ENCODE measurements around the gene ADK.
"Not testable (repeated sequence)": the region's sequence is repeated elsewhere in the genome, so short reads cannot be mapped to it uniquely, and the experiment has no call there.

The ADK gene

DNA sequence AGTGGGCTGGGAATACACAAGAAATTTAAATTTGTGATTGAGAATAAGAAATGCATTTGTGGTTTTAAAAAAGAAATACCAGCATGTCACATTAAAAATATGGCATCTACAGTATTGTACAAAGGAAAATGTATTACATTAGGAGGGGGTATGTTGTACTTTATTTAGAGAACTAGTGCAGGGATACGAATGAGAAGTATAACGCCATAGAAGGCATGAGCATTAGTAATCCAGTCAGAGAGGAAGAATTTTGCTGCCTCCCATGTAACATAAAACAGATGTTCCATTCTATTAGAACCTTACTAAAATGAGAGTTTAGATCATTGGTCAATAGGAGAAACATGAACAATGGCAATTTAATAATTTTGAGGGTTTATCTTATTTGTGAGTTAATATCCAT, 182.2 kb downstream of the ADK start:
- Histone ChIP-seq H3K27me3 (ENCODE audit: control insufficient read depth in 2 of 2, insufficient read depth in 2 of 2, low read length in 2 of 2) (no peaks in the 10 kb centered on the region), H3K36me3 (ENCODE audit: control insufficient read depth in 2 of 2, insufficient read depth in 2 of 2, low read length in 2 of 2) (no peaks in the 10 kb centered on the region), H3K4me1 (ENCODE audit: control insufficient read depth in 2 of 2, insufficient read depth in 2 of 2, low read length in 2 of 2) (no peaks in the 10 kb centered on the region), H3K27ac (ENCODE audit: low read depth in 2 of 2, low read length in 2 of 2) (no peak overlapping the region), H3K9me3 (ENCODE audit: control insufficient read depth in 2 of 2, low read length in 2 of 2) (peaks cover 0 to 2% of the 10 kb centered on the region in 2 donors), H3K4me3 (ENCODE audit: low read length in 2 of 2) (no peak overlapping the region), H3K9ac (ENCODE audit: low read depth in 1 of 2, low read length in 2 of 2) (no peak overlapping the region)

- no peak overlapping the region for H3K4me3 ChIP-seq (ENCODE audit: low read length in 2 of 2)
- no peaks in the 10 kb centered on the region for H3K36me3 ChIP-seq (ENCODE audit: control insufficient read depth in 2 of 2, insufficient read depth in 2 of 2, low read length in 2 of 2)
- no peaks in the 10 kb centered on the region for H3K27me3 ChIP-seq (ENCODE audit: control insufficient read depth in 2 of 2, insufficient read depth in 2 of 2, low read length in 2 of 2)
- no peak overlapping the region for H3K9ac ChIP-seq (ENCODE audit: low read depth in 1 of 2, low read length in 2 of 2)
- H3K27ac ChIP-seq (ENCODE audit: low read depth in 2 of 2, low read length in 2 of 2): no peak overlapping the region
- H3K9me3 ChIP-seq (ENCODE audit: control insufficient read depth in 2 of 2, low read length in 2 of 2): peaks cover 0 to 2% of the 10 kb centered on the region in 2 donors
- H3K4me1 ChIP-seq (ENCODE audit: control insufficient read depth in 2 of 2, insufficient read depth in 2 of 2, low read length in 2 of 2): no peaks in the 10 kb centered on the region
These were observed 183.2 kb downstream of the ADK start for GRCh38 chr10:74334221-74334620.

DNA sequence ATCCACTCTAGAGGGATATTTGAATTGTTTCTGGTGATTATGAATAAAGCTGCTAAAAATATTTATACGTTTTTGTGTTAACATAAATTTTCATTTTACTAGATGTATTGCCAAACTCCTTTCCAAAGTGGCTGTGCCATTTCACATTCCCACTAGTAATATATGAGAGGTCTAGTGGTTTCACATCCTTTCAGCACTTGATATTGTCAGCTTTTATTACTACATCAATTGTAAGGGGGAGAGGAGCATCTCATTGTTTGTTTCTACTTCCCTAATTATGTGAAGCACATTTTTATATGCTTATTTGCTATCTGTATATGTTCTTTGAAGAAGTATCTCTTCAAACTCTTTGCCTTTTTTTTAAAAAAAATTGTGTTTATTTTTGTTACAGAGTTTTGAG, 184.5 kb downstream of the ADK start:
- Histone ChIP-seq H3K9ac (ENCODE audit: low read depth in 1 of 2, low read length in 2 of 2) (no peak overlapping the region), H3K9me3 (ENCODE audit: control insufficient read depth in 2 of 2, low read length in 2 of 2) (peaks cover 0 to 2% of the 10 kb centered on the region in 2 donors), H3K27me3 (ENCODE audit: control insufficient read depth in 2 of 2, insufficient read depth in 2 of 2, low read length in 2 of 2) (no peaks in the 10 kb centered on the region), H3K36me3 (ENCODE audit: control insufficient read depth in 2 of 2, insufficient read depth in 2 of 2, low read length in 2 of 2) (no peaks in the 10 kb centered on the region), H3K27ac (ENCODE audit: low read depth in 2 of 2, low read length in 2 of 2) (no peak overlapping the region), H3K4me3 (ENCODE audit: low read length in 2 of 2) (no peak overlapping the region), H3K4me1 (ENCODE audit: control insufficient read depth in 2 of 2, insufficient read depth in 2 of 2, low read length in 2 of 2) (no peaks in the 10 kb centered on the region)

DNA sequence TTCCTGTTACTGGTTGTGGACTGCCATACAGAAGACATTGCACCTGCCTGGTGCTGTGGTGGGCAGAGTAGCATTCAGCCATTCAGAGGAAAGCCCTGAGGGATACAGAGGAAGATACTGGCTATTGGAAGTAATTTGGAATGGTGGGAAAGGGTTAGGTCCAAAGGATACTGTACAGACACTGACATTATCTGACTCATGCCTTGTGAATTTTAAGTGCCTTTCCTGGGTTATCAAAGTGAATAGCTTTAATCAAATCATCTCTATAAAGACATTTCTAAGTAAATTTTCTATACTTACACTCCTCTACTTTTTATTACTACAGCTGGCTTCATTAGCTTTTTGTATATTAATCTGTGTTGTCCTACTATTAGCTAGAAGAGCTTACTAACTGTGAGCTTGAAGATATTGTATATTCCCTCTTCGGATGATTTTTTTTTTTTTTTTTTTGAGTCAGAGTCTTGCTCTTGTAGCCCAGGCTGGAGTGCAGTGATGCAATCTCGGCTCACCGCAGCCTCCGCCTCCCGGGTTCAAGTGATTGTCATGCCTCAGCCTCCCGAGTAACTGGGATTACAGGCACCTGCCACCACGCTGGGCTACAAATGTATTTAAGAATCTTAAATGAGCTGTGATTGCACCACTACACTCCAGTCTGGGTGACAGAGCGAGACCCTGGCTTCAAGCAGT, 186.5 kb downstream of the ADK start:
- no peaks in the 10 kb centered on the region for H3K4me1 ChIP-seq (ENCODE audit: control insufficient read depth in 2 of 2, insufficient read depth in 2 of 2, low read length in 2 of 2)
- no peaks in the 10 kb centered on the region for H3K36me3 ChIP-seq (ENCODE audit: control insufficient read depth in 2 of 2, insufficient read depth in 2 of 2, low read length in 2 of 2)
- no peak overlapping the region for H3K9ac ChIP-seq (ENCODE audit: low read depth in 1 of 2, low read length in 2 of 2)
- H3K27me3 ChIP-seq (ENCODE audit: control insufficient read depth in 2 of 2, insufficient read depth in 2 of 2, low read length in 2 of 2): no peaks in the 10 kb centered on the region
- H3K4me3 ChIP-seq (ENCODE audit: low read length in 2 of 2): no peak overlapping the region
- H3K27ac ChIP-seq (ENCODE audit: low read depth in 2 of 2, low read length in 2 of 2): no peak overlapping the region
- peaks cover 0 to 2% of the 10 kb centered on the region in 2 donors for H3K9me3 ChIP-seq (ENCODE audit: control insufficient read depth in 2 of 2, low read length in 2 of 2)

GRCh38 chr10:74342991-74343390, 192.0 kb downstream of the ADK start:
- Histone ChIP-seq H3K9ac (ENCODE audit: low read depth in 1 of 2, low read length in 2 of 2) (no peak overlapping the region), H3K27ac (ENCODE audit: low read depth in 2 of 2, low read length in 2 of 2) (no peak overlapping the region), H3K27me3 (ENCODE audit: control insufficient read depth in 2 of 2, insufficient read depth in 2 of 2, low read length in 2 of 2) (no peaks in the 10 kb centered on the region), H3K4me1 (ENCODE audit: control insufficient read depth in 2 of 2, insufficient read depth in 2 of 2, low read length in 2 of 2) (no peaks in the 10 kb centered on the region), H3K4me3 (ENCODE audit: low read length in 2 of 2) (no peak overlapping the region), H3K36me3 (ENCODE audit: control insufficient read depth in 2 of 2, insufficient read depth in 2 of 2, low read length in 2 of 2) (no peaks in the 10 kb centered on the region), H3K9me3 (ENCODE audit: control insufficient read depth in 2 of 2, low read length in 2 of 2) (peaks cover 2 to 5% of the 10 kb centered on the region in 2 donors)

DNA sequence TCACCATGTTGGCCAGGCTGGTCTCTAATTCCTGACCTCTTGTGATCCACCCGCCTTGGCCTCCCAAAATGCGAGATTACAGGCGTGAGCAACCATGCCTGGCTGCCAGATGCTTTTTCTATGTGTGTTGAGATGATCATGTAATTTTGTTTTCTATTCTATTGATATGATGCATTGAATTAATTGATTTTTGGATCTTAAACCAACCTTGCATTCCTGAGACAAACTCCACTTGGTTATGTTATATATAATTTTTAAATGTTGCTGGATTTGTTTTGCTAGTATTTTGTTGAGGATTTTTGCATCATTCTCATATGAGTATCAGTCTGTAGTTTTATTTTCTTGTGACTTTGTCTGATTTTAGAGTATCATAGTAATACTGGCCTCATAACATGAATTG, 192.8 kb downstream of the ADK start:
- Histone ChIP-seq H3K27me3 (ENCODE audit: control insufficient read depth in 2 of 2, insufficient read depth in 2 of 2, low read length in 2 of 2) (no peaks in the 10 kb centered on the region), H3K4me1 (ENCODE audit: control insufficient read depth in 2 of 2, insufficient read depth in 2 of 2, low read length in 2 of 2) (no peaks in the 10 kb centered on the region)

GRCh38 chr10:74344306-74344705, 193.3 kb downstream of the ADK start:
- no peak overlapping the region for H3K9ac ChIP-seq (ENCODE audit: low read depth in 1 of 2, low read length in 2 of 2)
- H3K36me3 ChIP-seq (ENCODE audit: control insufficient read depth in 2 of 2, insufficient read depth in 2 of 2, low read length in 2 of 2): no peaks in the 10 kb centered on the region
- H3K27me3 ChIP-seq (ENCODE audit: control insufficient read depth in 2 of 2, insufficient read depth in 2 of 2, low read length in 2 of 2): no peaks in the 10 kb centered on the region
- H3K9me3 ChIP-seq (ENCODE audit: control insufficient read depth in 2 of 2, low read length in 2 of 2): peaks cover 2 to 5% of the 10 kb centered on the region in 2 donors
- H3K27ac ChIP-seq (ENCODE audit: low read depth in 2 of 2, low read length in 2 of 2): no peak overlapping the region
- H3K4me1 ChIP-seq (ENCODE audit: control insufficient read depth in 2 of 2, insufficient read depth in 2 of 2, low read length in 2 of 2): no peaks in the 10 kb centered on the region
- no peak overlapping the region for H3K4me3 ChIP-seq (ENCODE audit: low read length in 2 of 2)

More for the DNA sequence above, 192.8 kb downstream of the ADK start:
- no peak overlapping the region for H3K9ac ChIP-seq (ENCODE audit: low read depth in 1 of 2, low read length in 2 of 2)
- H3K4me3 ChIP-seq (ENCODE audit: low read length in 2 of 2): no peak overlapping the region
- no peak overlapping the region for H3K27ac ChIP-seq (ENCODE audit: low read depth in 2 of 2, low read length in 2 of 2)
- no peaks in the 10 kb centered on the region for H3K36me3 ChIP-seq (ENCODE audit: control insufficient read depth in 2 of 2, insufficient read depth in 2 of 2, low read length in 2 of 2)
- peaks cover 2 to 5% of the 10 kb centered on the region in 2 donors for H3K9me3 ChIP-seq (ENCODE audit: control insufficient read depth in 2 of 2, low read length in 2 of 2)

DNA sequence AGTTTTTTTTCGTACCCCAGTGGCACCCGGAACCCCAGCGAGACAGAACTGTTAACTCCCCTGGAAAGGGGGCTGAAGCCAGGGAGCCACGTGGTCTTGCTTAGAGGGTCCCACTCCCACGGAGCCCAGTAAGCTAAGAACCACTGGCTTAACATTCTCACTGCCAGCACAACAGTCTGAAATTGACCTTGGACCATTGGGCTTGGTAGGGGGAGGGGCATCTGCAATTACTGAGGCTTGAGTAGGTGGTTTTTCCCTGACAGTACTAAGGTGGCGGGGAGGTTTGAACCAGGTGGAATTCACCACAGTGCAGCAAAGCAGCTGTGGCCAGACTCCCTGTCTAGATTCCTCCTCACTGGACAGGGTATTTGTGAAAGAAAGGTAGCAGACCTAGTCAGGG, 196.5 kb downstream of the ADK start:
- Histone ChIP-seq H3K9ac (ENCODE audit: low read depth in 1 of 2, low read length in 2 of 2) (no peak overlapping the region), H3K4me1 (ENCODE audit: control insufficient read depth in 2 of 2, insufficient read depth in 2 of 2, low read length in 2 of 2) (no peaks in the 10 kb centered on the region), H3K27me3 (ENCODE audit: control insufficient read depth in 2 of 2, insufficient read depth in 2 of 2, low read length in 2 of 2) (no peaks in the 10 kb centered on the region), H3K27ac (ENCODE audit: low read depth in 2 of 2, low read length in 2 of 2) (no peak overlapping the region), H3K4me3 (ENCODE audit: low read length in 2 of 2) (no peak overlapping the region), H3K36me3 (ENCODE audit: control insufficient read depth in 2 of 2, insufficient read depth in 2 of 2, low read length in 2 of 2) (no peaks in the 10 kb centered on the region), H3K9me3 (ENCODE audit: control insufficient read depth in 2 of 2, low read length in 2 of 2) (peaks cover 2 to 5% of the 10 kb centered on the region in 2 donors)

- H3K27me3 ChIP-seq (ENCODE audit: control insufficient read depth in 2 of 2, insufficient read depth in 2 of 2, low read length in 2 of 2); H3K4me1 ChIP-seq (ENCODE audit: control insufficient read depth in 2 of 2, insufficient read depth in 2 of 2, low read length in 2 of 2); H3K9ac ChIP-seq (ENCODE audit: low read depth in 1 of 2, low read length in 2 of 2); H3K4me3 ChIP-seq (ENCODE audit: low read length in 2 of 2); H3K9me3 ChIP-seq (ENCODE audit: control insufficient read depth in 2 of 2, low read length in 2 of 2); H3K27ac ChIP-seq (ENCODE audit: low read depth in 2 of 2, low read length in 2 of 2); H3K36me3 ChIP-seq (ENCODE audit: control insufficient read depth in 2 of 2, insufficient read depth in 2 of 2, low read length in 2 of 2): not testable (repeated sequence)
These were observed 202.0 kb downstream of the ADK start for GRCh38 chr10:74353021-74353420.

- no peaks in the 10 kb centered on the region for H3K27me3 ChIP-seq (ENCODE audit: control insufficient read depth in 2 of 2, insufficient read depth in 2 of 2, low read length in 2 of 2)
- H3K4me1 ChIP-seq (ENCODE audit: control insufficient read depth in 2 of 2, insufficient read depth in 2 of 2, low read length in 2 of 2): no peaks in the 10 kb centered on the region
- peaks cover 0 to 8% of the 10 kb centered on the region in 2 donors for H3K36me3 ChIP-seq (ENCODE audit: control insufficient read depth in 2 of 2, insufficient read depth in 2 of 2, low read length in 2 of 2)
- H3K9ac ChIP-seq (ENCODE audit: low read depth in 1 of 2, low read length in 2 of 2): no peak overlapping the region
- peaks cover 0 to 4% of the 10 kb centered on the region in 2 donors for H3K9me3 ChIP-seq (ENCODE audit: control insufficient read depth in 2 of 2, low read length in 2 of 2)
- no peak overlapping the region for H3K4me3 ChIP-seq (ENCODE audit: low read length in 2 of 2)
- no peak overlapping the region for H3K27ac ChIP-seq (ENCODE audit: low read depth in 2 of 2, low read length in 2 of 2)
These were observed 210.7 kb downstream of the ADK start for GRCh38 chr10:74361678-74362077.

Measured in mucosa of rectum (tissue), 2 donors.